Upper lobe of left lung (tissue), 6 donors: ENCODE results near the gene HAND2. TPM values are rescaled to one million over a fixed set of nuclear protein-coding genes. Genes with fewer than 3 reads are reported as not detected.
A peak's percentile ranks its signal among the peaks of the same experiment; 100 is the strongest.

Source experiments
- ATAC-seq, 2 donors: fragments of 200-7000 bp; cut with Tn5 transposase; one replicate each; pipeline ENCODE4 v1.9.1; 2022; ENCODE audit warnings: mild to moderate bottlenecking in 2 of 2, moderate library complexity in 2 of 2; ENCODE audit not compliant: low FRiP score in 2 of 2
- DNase-seq, 2 donors: peaks; one replicate each; pipeline ENCODE4 v3.0.0-alpha.2; 2019 to 2020
- H3K27ac ChIP-seq, 4 donors: fragments of 200-600 bp; sonication (generic); one replicate each; pipeline ENCODE4 v1.5.1; 2016 to 2019
- H3K27me3 ChIP-seq, 4 donors: fragments of 200-600 bp; sonication (generic); one replicate each; pipeline ENCODE4 v1.5.1; 2017 to 2019
- H3K36me3 ChIP-seq, 4 donors: fragments of 200-600 bp; sonication (generic); one replicate each; pipeline ENCODE4 v1.5.1; 2016 to 2019
- H3K4me1 ChIP-seq, 4 donors: fragments of 200-600 bp; sonication (generic); one replicate each; pipeline ENCODE4 v1.5.1; 2018 to 2019
- H3K4me3 ChIP-seq, 4 donors: fragments of 200-600 bp; sonication (generic); one replicate each; pipeline ENCODE4 v1.5.1; 2017 to 2019; ENCODE audit warnings: mild to moderate bottlenecking in 2 of 4, moderate library complexity in 1 of 4
- H3K9me3 ChIP-seq, 4 donors: fragments of 200-600 bp; sonication (generic); one replicate each; pipeline ENCODE4 v1.5.1; 2018 to 2019
- EP300 ChIP-seq, 4 donors: sonication (generic); formaldehyde crosslinking; IDR thresholded peaks; one replicate each; pipeline ENCODE4 v1.5.1; 2017; ENCODE audit warnings: antibody characterized with exemption in 4 of 4, control low read depth in 2 of 4
- POLR2A ChIP-seq, 4 donors: fragments of 450-650 bp; IDR thresholded peaks; one replicate each; pipeline ENCODE4 v1.5.1; 2016 to 2017; ENCODE audit warnings: antibody characterized with exemption in 4 of 4, mild to moderate bottlenecking in 2 of 4
- POLR2AphosphoS5 ChIP-seq, 2 donors: sonication (generic); formaldehyde crosslinking; IDR thresholded peaks; one replicate each; pipeline ENCODE4 v1.5.1; 2017; ENCODE audit warnings: antibody characterized with exemption in 2 of 2
- WGBS, 2 donors: methylation state at CpG; one replicate each; pipeline ENCODE4 v1.1.5; 2017 to 2018; 5-methylcytosine and 5-hydroxymethylcytosine counted together
- total RNA-seq, 6 donors: library from RNA; depleted of rRNA in 4 of 6; stranded (reverse); fragments of >200 nt in 4 of 6; gene quantifications; one replicate each; pipeline versions ENCODE4 v1.1.0 to v1.2.1, GENCODE V29; 2016 to 2021
- TF ChIP-seq, protein P1 (sequence below), 6 experiments: fragments of 450-650 bp in 4 of 6; fragments of 200-600 bp in 2 of 6; sonication (generic) in 2 of 6; IDR thresholded peaks; one replicate each; pipeline ENCODE4 v1.5.1; 2016 to 2019; ENCODE audit warnings: antibody characterized with exemption in 6 of 6
- donor health status: DM: no; HTN: no; CAD: no; lungs with moderate emphysema.
- donor health status: DM: no; HTN: yes; CAD: no; lungs with severe emphysema.

Gene HAND2
- total RNA-seq, 6 donors from 2014 or later = 0.20 to 3.0 (median 0.39) TPM; not detected in 2

DNA sequence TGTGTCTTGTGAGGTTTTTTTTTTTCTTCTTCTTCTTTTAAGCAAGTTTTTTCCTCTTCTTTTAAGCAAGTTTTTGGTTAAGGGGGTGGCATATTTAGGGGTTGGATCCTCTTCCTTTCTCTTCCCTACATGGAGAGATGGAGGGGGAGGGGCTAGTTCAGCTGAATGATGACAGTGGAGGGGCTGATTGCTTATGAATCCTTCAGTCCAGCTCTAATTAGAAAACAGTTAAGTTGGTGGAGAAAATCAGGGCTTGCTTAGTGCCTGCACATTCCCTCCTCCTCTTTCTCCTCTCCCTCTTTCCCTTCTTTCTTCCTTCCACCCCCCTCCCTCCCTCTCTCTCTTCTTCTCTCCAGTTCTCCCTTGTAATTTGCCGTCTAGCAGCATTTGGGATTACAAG is 4.4 kb upstream of the HAND2 start:
- no peaks in the 10 kb centered on the region for H3K36me3 ChIP-seq
- peaks cover 23 to 42% (median 27%) of the 10 kb centered on the region in 4 donors for H3K4me1 ChIP-seq
- TF ChIP-seq, protein P1, sequence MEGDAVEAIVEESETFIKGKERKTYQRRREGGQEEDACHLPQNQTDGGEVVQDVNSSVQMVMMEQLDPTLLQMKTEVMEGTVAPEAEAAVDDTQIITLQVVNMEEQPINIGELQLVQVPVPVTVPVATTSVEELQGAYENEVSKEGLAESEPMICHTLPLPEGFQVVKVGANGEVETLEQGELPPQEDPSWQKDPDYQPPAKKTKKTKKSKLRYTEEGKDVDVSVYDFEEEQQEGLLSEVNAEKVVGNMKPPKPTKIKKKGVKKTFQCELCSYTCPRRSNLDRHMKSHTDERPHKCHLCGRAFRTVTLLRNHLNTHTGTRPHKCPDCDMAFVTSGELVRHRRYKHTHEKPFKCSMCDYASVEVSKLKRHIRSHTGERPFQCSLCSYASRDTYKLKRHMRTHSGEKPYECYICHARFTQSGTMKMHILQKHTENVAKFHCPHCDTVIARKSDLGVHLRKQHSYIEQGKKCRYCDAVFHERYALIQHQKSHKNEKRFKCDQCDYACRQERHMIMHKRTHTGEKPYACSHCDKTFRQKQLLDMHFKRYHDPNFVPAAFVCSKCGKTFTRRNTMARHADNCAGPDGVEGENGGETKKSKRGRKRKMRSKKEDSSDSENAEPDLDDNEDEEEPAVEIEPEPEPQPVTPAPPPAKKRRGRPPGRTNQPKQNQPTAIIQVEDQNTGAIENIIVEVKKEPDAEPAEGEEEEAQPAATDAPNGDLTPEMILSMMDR (IDR thresholded peaks at IDR 0.05) = no peak
- no peak for TF ChIP-seq POLR2AphosphoS5 (IDR thresholded peaks at IDR 0.05)
- no peak for TF ChIP-seq POLR2A (IDR thresholded peaks at IDR 0.05)
- no peak for TF ChIP-seq EP300 (IDR thresholded peaks at IDR 0.05)
- peaks cover 0 to 86% (median 48%) of the 10 kb centered on the region in 4 donors for H3K27me3 ChIP-seq
- 24 to 31% methylated on average over 1 of the region's 1 CpG for WGBS, 2 donors
- DNase-seq (no peak), ATAC-seq (no peak)
- H3K4me3 ChIP-seq = no peak overlapping the region
- H3K27ac ChIP-seq = no peak overlapping the region
- H3K9me3 ChIP-seq = peaks cover 0 to 5% (median 0%) of the 10 kb centered on the region in 4 donors

DNA sequence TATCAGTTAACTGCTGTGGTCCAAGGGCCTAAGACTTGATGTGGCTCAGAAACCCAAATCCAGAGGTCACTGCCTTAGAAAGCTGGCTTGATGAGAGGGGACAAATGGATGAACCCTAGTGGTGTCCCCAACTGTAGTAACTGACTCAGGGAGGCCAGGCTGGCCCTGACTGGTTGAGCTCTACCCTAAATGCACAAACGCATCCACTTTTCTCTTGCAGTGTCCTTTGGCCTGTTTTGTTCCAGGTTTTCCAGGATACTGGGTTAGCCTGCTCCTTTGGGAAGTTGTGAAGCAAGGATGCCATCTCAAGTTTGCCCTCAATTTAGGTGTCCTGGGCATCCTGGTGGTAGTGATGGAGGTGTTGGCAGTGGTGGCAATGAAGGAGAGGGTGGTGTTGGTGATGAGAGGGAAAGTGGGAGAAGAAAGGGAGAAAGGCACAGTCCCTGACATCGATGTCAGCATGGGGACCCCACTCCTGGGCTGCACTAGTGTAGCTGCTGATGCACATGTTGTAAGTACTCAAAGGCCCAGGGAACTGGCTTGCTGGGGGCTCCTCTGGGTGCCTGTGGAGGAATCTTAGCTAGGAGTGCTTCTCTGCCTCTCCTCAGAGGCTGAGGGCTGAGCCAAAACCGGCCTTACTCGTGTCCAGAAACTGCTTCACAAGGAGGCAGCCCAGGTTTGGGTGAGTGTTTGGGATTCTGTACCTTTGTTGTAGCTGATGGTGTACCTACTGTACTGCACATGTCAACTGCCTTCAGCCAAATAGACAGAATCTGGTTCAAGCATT is 2.9 kb upstream of the HAND2 start:
- no peak overlapping the region for H3K4me3 ChIP-seq

DNA sequence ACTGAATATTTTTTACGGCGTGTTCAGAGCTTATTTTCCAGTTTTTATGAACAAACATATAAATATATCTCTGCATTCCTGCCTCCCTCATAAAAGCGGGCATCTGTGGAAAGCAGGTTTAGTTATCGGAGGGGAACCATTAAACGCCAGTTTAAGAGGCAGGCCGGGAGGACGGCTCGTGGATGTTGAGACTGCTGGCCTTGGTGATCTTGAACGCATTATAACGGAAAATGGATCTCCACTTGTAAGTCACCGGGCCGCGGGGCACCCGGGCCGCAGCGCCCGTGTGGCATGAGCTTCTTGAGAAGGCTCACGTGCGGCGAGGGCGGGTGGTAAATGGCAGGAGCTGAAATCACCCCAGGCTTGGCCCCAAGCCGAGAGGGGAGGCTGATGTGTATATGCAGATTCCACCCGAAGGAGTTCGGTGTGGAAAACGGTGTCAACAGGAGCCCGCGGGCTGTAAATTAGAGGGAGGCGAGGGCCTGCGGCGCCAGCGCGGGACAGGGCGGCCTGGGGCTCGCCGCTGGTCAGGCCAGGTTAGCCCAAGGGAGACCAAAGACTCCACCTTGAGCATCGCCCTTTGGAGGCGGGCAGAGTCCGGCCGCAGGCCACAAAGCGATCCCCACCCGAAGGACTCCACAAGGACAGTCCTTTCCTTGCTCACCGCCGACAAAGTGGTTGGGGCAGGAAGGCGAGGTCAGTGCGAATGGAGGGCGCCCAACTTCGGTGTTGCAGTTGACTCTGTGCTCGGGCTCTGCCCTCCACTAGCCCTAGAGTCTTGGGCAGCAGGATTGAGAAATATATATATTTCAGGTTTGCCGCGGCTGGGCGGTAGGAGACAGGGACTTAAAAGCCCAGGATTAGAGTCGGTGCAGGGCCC is 1.3 kb upstream of the HAND2 start:
- Histone ChIP-seq H3K4me1 (peaks cover 15 to 36% (median 17%) of the 10 kb centered on the region in 4 donors), H3K9me3 (peaks cover 0 to 14% (median 5%) of the 10 kb centered on the region in 4 donors), H3K27ac (no peak overlapping the region), H3K4me3 (no peak overlapping the region), H3K36me3 (no peaks in the 10 kb centered on the region), H3K27me3 (peaks cover 0 to 86% (median 44%) of the 10 kb centered on the region in 4 donors)
- 7 to 13% methylated on average over 42 to 52 of the region's 52 CpGs for WGBS, 2 donors
- ATAC-seq (no peak), DNase-seq (peak in 1 of 2 donors; percentile 70)
- no peak for TF ChIP-seq EP300 (IDR thresholded peaks at IDR 0.05)
- no peak for TF ChIP-seq POLR2A (IDR thresholded peaks at IDR 0.05)
- TF ChIP-seq POLR2AphosphoS5 (IDR thresholded peaks at IDR 0.05) = no peak
- TF ChIP-seq, protein P1 (IDR thresholded peaks at IDR 0.05) = no peak

More for the DNA sequence above, 2.9 kb upstream of the HAND2 start:
- TF ChIP-seq POLR2AphosphoS5 (IDR thresholded peaks at IDR 0.05) = no peak
- TF ChIP-seq EP300 (IDR thresholded peaks at IDR 0.05) = no peak
- TF ChIP-seq, protein P1 (IDR thresholded peaks at IDR 0.05) = no peak
- no peak for TF ChIP-seq POLR2A (IDR thresholded peaks at IDR 0.05)
- no peak for DNase-seq
- peaks cover 0 to 5% (median 0%) of the 10 kb centered on the region in 4 donors for H3K9me3 ChIP-seq
- no peak overlapping the region for H3K27ac ChIP-seq
- peaks cover 18 to 39% (median 21%) of the 10 kb centered on the region in 4 donors for H3K4me1 ChIP-seq
- no peak for ATAC-seq
- peaks cover 0 to 86% (median 47%) of the 10 kb centered on the region in 4 donors for H3K27me3 ChIP-seq
- WGBS, 2 donors = 11 to 16% methylated on average over 3 to 4 of the region's 4 CpGs
- H3K36me3 ChIP-seq = no peaks in the 10 kb centered on the region

DNA sequence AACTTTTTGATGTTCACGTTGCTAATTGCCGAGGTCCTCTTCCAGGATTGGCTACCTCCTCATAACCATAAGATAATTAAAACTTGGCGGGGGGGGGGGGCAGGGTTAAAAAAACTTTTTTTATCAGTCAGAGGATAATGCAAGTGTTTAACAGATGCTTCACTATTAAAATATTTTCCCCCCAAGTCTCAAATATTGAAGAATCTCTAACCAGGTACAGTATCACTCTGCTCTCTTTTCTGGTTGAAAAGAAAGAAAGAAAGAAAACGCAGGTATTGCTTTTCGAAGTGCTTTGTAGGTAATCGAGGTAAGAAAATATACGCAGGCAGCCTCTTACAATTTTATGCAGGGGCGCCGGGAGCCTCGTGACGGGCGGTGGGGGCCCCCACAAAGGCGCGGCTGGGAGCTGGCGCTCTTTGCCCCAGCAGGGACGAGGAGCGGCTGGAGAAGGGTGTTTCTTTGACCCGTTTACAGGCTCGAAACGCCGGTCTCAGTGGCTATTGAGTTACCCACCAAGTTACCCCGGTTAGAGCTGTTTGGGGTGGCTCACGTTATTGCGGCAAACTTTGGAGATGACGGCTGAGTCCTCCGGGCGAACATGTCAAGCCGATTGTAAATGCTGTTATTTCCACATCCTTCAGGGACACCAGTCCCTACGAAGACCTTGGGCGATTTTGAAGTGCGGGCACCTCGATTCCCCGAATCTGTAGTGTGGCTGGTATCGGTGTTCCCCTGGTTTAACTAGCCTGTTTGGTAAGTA is 477 bp upstream of the HAND2 start:
- TF ChIP-seq, protein P1 (IDR thresholded peaks at IDR 0.05) = no peak
- Histone ChIP-seq H3K4me3 (peak overlapping the region in 2 of 4 donors; percentile 25 to 29), H3K27me3 (peaks cover 0 to 89% (median 48%) of the 10 kb centered on the region in 4 donors), H3K27ac (no peak overlapping the region), H3K9me3 (peaks cover 0 to 14% (median 5%) of the 10 kb centered on the region in 4 donors), H3K36me3 (no peaks in the 10 kb centered on the region), H3K4me1 (peaks cover 15 to 36% (median 17%) of the 10 kb centered on the region in 4 donors)
- DNase-seq (peak in 1 of 2 donors; percentile 42), ATAC-seq (no peak)
- WGBS, 2 donors = 9 to 11% methylated on average over 30 to 34 of the region's 34 CpGs
